NCI-H526 treated with DMSO at 0.1 percent for 48 hours (cell line): ENCODE measurements around the gene SSB.
"Not testable (repeated sequence)": the region's sequence is repeated elsewhere in the genome, so short reads cannot be mapped to it uniquely, and the experiment has no call there.

Experiments used
- DNase-seq: peaks from one replicate; lab custom pipeline; 2025; lab: John Stamatoyannopoulos, UW

SSB gene

GRCh38 chr2:169798718-169799592 is at the start of gene SSB:
SSB (plus strand) TSS chr2:169798871; CDS start chr2:169800961, 2,090 bp downstream.
- DNase-seq, result peak; percentile 88

GRCh38 chr2:169752752-169753151 is 45.9 kb upstream of the SSB start:
- no peak for DNase-seq

DNA sequence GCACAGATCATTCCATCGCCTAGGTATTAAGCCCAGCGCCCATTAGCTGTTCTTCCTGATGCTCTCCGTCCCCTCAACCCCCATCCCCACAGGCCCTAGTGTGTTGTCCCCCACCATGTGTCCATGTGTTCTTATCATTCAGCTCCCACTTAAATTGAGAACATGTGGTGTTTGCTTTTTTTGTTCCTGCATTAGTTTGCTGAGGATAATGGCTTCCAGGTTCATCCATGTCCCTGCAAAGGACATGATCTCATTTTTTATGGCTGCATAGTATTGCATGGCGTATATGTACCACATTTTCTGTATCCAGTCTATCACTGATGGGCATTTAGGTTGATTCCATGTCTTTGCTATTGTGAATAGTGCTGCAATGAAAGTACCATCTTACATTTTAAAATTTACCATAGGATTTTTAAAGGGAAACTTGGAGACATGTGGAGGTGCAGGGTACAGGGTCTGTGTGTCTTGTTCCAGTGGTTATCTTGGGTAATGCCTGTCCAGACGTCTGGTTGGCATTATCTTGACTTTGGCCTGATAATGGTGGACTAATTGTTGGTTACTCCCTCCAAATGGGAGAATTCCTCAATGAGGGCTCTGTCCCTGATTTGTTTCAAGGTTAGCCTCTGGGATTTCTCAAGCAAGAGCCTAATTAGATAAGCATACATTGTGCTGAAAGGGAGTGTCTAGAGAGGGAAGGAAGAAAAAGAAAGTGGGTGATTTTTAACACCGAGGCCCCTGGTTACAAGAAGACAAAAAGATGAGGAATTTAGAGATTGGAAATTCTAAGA is 43.4 kb upstream of the SSB start:
- DNase-seq, result no peak

DNA sequence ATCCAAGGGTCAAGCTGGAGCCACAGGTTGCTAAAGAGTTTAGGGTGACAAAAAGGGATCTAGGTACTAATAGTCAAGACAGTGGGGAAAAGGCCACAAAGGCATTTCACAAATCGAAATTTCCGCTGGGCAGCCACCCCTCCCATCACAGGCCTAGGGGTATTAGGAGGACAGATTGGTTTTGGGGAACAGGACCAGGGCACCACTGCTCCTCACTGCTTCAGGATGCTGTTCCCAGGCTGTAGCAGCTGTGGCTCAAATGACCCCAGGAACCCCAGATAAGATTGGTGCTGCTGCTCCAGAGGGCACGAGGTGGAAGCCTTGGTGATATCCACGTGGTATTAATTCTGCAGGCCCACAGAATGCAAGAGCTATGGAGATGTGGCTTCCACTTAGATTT is 42.3 kb upstream of the SSB start:
- DNase-seq, result no peak

DNA sequence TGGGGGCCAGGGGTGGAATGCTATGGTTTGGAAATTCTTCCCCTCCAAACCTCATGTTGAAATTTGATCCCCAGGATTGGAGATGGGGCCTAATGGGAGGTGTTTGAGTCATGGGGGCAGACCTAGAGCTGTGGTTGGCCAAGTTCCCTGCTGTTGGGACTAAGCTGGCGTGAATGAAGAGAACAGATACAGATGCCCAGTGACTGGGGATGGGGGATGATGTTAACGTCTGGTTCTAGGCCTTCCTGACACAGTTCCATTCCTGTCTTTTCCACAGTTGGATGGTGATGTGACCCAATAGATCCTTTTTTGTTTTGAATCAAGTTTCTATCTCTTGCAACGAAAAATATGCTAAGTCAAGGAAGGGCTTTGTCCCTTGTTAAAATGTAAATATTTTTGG is 41.3 kb upstream of the SSB start:
- DNase-seq, result no peak

- DNase-seq, result no peak
These were observed 40.9 kb upstream of the SSB start for GRCh38 chr2:169757778-169758177.

DNA sequence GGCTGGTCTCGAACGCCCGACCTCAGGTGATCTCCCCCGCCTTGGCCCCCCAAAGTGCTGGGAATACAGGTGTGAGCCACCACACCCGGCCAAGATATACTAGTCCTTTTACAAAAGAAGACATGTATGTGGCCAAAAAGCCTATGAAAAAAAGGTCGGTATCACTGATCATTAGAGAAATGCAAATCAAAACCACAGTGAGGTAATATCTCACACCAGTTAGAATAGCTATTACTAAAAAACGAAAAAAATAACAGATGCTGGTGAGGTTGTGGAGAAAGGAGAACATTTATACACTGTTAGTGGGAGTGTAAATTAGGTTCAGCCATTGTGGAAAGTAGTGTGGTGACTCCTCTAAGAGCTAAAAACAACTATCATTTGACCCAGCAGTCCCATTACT is 38.7 kb upstream of the SSB start:
- DNase-seq, result no peak

- not testable (repeated sequence) for DNase-seq
These were observed 37.9 kb upstream of the SSB start for GRCh38 chr2:169760798-169761197.

DNA sequence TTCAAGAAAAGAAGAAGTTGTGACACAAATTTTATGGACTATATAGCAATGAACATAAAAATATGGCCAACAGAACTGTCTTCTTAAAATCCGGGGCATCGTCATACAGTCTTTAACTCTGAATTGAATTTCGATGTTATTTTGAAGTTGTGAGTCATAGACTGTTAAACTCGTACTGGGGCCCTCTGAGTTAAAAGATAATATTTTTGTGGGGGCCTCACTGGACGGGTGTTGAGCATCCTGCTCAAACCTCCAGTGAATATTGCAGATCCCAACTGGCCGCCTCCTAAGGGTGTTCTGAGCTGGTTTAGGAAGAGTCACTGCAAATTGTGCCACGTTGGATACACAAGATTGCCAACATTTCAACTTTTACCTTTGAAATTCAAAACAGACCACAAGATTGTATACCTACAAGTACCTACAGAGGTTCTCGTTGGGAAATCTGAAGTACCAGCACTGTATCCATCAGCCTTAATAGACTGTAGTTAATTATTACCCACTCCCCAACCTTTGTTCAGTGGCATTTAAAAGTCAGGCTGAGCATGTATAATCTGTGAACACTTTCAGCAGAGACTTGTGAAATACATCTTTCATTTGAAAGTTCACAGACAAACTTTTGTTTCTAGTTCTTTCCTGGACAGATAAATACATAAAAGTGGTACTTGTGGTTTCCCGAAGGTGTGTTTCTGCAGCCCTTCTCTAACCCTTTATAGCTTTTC is 37.3 kb upstream of the SSB start:
- no peak for DNase-seq

GRCh38 chr2:169761970-169762292 is 36.7 kb upstream of the SSB start:
- DNase-seq, result no peak

DNA sequence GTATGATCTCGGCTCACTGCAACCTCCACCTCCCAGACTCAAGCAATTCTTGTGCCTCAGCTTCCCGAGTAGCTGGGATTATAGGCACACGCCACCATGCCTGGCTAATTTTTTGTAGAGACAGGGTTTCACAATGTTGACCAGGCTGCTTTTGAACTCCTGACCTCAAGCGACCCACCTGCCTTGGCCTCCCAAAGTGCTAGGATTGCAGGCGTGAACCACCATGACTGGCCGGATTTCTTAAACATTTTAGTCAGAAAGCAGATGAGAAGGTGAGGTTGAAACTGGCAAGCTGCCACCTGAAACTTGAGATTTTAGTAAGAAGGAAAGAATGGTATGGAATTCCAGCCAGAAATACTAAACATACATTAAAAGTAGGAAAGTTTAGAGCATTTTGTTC is 33.1 kb upstream of the SSB start:
- DNase-seq, result no peak

GRCh38 chr2:169767243-169767888 is 31.3 kb upstream of the SSB start:
- DNase-seq, result no peak

DNA sequence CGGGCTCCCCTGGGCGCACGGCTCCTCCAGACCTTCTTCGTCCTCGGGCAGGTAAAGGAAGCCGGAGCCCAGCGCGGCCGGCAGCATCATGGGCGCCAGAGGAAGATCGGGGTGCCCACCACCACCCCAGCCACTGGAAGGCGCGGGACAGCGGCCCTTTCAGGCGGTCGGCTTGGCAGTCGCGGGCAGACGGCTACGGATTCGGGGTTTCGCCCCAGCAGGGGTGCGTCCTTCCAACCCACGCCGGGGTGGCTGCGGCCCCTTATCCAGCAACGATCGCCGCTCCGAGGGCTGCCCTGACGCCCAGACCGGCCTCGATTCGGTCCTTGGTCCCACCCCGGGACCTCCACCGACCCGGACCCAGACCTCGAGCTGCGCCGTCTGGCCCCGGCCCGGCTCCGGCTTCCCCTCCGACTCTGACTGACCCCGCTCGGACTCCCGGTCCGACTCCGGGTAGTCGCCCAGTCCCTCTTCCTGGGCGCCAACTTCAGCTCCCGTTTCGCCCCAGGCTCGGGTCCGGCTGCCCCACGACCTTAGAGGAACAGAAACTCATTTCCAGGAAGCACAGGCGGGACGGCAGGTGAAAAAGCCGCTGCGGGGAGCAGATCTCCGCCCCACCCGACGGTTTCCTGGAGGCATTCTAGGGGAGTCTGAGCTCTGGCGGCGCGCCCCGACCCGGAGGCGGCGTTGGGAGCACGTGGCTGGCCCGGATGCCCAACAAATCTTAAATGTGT is 30.2 kb upstream of the SSB start:
- no peak for DNase-seq

- DNase-seq, result no peak
These were observed 27.6 kb upstream of the SSB start for GRCh38 chr2:169771021-169771420.

GRCh38 chr2:169771612-169772011 is 27.1 kb upstream of the SSB start:
- no peak for DNase-seq

DNA sequence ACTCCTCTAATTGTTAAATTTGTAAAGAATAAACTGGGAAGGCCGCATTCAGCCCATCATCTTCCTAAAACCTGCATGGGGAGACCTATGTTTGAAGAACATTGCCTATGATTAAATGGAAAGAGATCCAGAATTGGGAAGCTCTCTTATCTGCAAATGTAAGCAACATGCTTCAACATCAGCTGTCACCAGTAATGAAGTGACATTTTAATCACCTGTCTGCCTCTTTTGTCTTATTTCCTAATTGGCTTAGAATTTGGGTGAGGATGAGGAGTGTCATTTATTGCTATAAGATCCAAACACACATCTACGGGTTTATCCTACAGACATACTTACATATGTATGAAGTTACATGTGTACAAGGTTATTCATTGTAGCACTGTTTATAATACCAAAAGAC is 26.0 kb upstream of the SSB start:
- no peak for DNase-seq

DNA sequence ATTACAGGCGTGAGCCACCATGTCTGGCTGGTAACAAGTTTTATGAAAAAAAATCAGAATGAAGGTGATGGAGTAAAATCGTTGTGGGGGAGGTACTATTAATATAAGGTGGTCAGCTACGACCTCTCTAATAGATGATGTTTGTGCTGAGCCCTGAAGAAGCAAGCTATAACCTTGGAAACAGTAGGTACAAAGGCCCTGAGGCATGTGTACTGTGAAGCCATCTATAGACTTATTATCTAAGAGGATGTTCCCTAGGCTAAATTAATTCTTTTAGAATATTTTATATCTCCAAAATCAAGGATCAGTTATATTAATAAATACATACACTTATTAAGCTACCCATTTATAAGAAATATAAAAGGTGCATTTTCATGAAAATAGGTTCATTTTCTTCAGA is 23.3 kb upstream of the SSB start:
- no peak for DNase-seq

GRCh38 chr2:169775765-169776164 is 22.9 kb upstream of the SSB start:
- DNase-seq, result no peak

GRCh38 chr2:169776252-169776761 is 22.4 kb upstream of the SSB start:
- no peak for DNase-seq

GRCh38 chr2:169778446-169778845 is 20.2 kb upstream of the SSB start:
- no peak for DNase-seq

DNA sequence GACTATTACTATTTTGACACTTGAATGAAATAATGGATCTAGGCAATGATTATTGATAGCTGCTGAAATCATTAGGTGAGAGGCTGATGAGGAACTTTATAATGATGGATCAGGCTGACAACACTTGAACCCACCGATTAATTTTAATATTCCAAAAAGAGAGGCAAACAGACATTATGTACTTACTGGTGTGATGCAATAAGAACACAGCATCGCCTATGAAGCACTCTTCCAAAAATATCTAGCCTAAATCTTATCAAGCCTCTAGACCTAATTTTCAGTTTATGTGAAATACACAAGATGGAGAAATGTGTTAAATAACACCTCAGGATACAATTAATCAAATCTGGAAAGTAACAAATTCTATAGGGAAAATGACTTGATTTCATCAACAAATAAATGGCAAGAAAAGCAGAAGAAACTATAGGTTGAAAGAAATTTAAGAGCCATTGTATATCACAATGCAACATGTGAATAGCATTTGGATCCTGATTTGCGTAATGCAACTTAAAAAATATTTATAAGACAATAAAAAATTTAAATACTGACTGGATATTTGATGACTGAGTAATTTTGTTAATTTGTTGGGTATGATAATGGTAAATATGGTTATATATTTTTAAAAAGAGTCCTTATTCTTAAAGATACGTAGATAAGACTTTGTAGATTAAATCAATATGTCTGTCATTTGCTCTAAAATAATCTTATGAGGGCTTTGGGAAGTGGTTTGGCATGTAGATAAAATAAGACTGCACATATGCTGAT is 17.2 kb upstream of the SSB start:
- DNase-seq, result no peak
